Skeletal muscle satellite cell (primary cell): ENCODE data around the gene THADA.
"Not testable (repeated sequence)": the region's sequence is repeated elsewhere in the genome, so short reads cannot be mapped to it uniquely, and the experiment has no call there.

Experiments used
- H3K27me3 ChIP-seq: 2 replicates; pipeline ENCODE4 v1.7.0; 2013; ENCODE audit warnings: low read length; ENCODE audit not compliant: control insufficient read depth, insufficient read depth
- H3K36me3 ChIP-seq: 2 replicates; pipeline ENCODE4 v1.7.0; 2013; ENCODE audit warnings: mild to moderate bottlenecking, control low read depth, low read length; ENCODE audit not compliant: insufficient read depth
- H3K4me1 ChIP-seq: 2 replicates; pipeline ENCODE4 v1.7.0; 2013; ENCODE audit warnings: low read length; ENCODE audit not compliant: control insufficient read depth, insufficient read depth
- H3K4me2 ChIP-seq: 2 replicates; pipeline ENCODE4 v1.7.0; 2013; ENCODE audit warnings: mild to moderate bottlenecking, low read length
- H3K4me3 ChIP-seq: 2 replicates; pipeline ENCODE4 v1.7.0; 2013; ENCODE audit warnings: low read length
- H3K9ac ChIP-seq: 2 replicates; pipeline ENCODE4 v1.7.0; 2013; ENCODE audit warnings: mild to moderate bottlenecking, low read depth, low read length, moderate library complexity
- H3K9me3 ChIP-seq: replicated peaks from 2 replicates; pipeline ENCODE4 v1.7.0; 2013; ENCODE audit warnings: mild to moderate bottlenecking, control low read depth, low read length

Gene THADA

DNA sequence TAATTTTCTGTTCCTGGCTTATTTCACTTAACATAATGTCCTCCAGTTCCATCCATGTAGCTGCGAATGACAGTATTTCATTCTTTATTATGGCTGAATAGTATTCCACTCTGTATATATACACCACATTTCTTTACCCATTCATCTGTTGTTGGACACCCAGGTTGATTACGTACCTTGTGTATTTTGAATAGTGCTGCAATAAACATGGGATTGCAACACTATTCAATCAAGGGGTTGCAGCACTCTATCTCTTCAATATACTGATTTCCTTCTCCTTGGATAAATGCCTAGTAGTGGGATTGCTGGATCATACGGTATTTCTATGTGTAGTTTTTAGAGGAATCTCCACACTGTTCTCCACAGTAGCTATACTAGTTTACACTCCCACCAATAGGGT, 61.3 kb downstream of the THADA start:
- H3K27me3 ChIP-seq, result no peaks in the 10 kb centered on the region
- H3K4me3 ChIP-seq, result no peak overlapping the region
- H3K4me2 ChIP-seq, result no peak overlapping the region
- no peak overlapping the region for H3K9ac ChIP-seq
- peaks cover 16% of the 10 kb centered on the region for H3K4me1 ChIP-seq
- H3K9me3 ChIP-seq, result no peaks in the 10 kb centered on the region
- no peaks in the 10 kb centered on the region for H3K36me3 ChIP-seq

DNA sequence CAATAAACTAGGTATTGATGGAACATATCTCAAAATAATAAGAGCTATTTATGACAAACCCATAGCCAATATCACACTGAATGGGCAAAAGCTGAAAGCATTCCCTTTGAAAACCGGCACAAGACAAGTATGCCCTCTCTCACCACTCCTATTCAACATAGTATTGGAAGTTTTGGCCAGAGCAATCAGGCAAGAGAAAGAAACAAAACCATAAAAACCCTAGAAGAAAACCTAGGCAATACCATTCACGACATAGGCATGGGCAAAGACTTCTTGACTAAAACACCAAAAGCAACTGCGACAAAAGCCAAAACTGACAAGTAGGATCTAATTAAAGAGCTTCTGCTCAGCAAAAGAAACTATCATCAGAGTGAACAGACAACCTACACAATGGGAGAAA, 63.3 kb downstream of the THADA start:
- H3K4me1 ChIP-seq, H3K9ac ChIP-seq, H3K9me3 ChIP-seq: not testable (repeated sequence)

DNA sequence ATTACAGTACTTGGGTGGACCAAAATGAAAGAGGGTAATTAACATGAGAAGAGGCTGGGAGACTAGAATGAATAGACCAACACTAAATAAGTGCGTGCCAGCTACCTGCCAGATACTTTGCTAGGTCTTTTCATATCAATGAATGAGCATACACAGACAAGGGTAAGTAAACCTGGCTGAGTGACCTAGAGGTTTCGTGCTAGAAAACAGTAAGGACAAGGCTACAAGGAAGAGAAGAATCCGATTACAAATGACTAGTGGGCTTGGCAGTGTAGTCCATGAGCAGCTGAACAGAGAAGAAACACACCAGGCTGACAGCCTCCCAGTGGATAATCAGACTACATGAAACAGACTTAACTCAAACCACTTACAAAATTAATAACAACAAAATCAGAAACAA, 64.6 kb downstream of the THADA start:
- no peaks in the 10 kb centered on the region for H3K27me3 ChIP-seq
- no peaks in the 10 kb centered on the region for H3K36me3 ChIP-seq
- no peak overlapping the region for H3K4me3 ChIP-seq
- no peak overlapping the region for H3K4me2 ChIP-seq
- H3K9ac ChIP-seq, result no peak overlapping the region
- no peaks in the 10 kb centered on the region for H3K9me3 ChIP-seq
- no peaks in the 10 kb centered on the region for H3K4me1 ChIP-seq

More for the DNA sequence above, 63.3 kb downstream of the THADA start:
- not testable (repeated sequence) for H3K4me2 ChIP-seq, H3K27me3 ChIP-seq, H3K36me3 ChIP-seq, H3K4me3 ChIP-seq

DNA sequence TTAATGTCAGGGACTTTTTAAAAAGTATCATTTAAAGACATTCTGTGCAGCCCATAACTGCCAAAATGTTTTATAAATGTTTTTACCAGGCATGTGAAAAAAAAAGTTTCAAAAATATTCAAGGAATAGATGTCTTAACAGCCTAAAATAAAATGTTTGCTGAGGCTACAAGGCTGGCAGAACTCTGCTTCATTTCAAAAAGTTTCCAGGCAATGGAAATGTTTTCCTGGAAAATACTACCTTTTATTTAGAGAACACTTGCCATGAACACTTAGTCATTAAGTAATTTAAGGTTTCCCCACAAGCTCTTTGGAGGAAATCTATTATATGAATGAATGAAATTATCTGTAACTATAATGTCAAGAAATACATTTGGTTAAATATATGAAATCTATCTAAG, 68.8 kb downstream of the THADA start:
- Histone ChIP-seq H3K4me2 (no peak overlapping the region), H3K36me3 (no peaks in the 10 kb centered on the region)

DNA sequence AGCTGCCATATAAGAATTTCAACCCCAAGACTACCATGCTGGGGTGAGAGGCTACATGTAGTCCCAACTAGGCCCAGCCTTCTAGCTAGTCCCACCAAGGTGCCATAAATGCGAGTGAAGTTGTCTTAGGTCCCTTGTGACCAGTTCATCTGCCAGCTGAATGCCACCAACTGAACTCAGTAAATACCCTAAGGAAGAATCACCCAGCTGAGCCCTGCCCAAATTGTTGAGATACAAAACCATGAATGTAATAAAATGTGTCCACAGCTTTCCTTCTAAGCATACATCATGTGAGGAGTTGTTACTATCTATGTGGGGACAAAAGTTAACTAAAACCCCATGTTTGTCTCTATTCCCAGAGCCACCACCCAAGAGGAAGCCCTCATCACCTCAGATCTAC, 70.3 kb downstream of the THADA start:
- no peaks in the 10 kb centered on the region for H3K9me3 ChIP-seq
- no peak overlapping the region for H3K4me3 ChIP-seq
- peaks cover 2% of the 10 kb centered on the region for H3K4me1 ChIP-seq
- no peak overlapping the region for H3K4me2 ChIP-seq
- H3K9ac ChIP-seq, result no peak overlapping the region
- no peaks in the 10 kb centered on the region for H3K27me3 ChIP-seq
- H3K36me3 ChIP-seq, result no peaks in the 10 kb centered on the region

More for the DNA sequence above, 68.8 kb downstream of the THADA start:
- Histone ChIP-seq H3K9ac (no peak overlapping the region), H3K4me3 (no peak overlapping the region), H3K9me3 (no peaks in the 10 kb centered on the region), H3K4me1 (no peaks in the 10 kb centered on the region), H3K27me3 (no peaks in the 10 kb centered on the region)

DNA sequence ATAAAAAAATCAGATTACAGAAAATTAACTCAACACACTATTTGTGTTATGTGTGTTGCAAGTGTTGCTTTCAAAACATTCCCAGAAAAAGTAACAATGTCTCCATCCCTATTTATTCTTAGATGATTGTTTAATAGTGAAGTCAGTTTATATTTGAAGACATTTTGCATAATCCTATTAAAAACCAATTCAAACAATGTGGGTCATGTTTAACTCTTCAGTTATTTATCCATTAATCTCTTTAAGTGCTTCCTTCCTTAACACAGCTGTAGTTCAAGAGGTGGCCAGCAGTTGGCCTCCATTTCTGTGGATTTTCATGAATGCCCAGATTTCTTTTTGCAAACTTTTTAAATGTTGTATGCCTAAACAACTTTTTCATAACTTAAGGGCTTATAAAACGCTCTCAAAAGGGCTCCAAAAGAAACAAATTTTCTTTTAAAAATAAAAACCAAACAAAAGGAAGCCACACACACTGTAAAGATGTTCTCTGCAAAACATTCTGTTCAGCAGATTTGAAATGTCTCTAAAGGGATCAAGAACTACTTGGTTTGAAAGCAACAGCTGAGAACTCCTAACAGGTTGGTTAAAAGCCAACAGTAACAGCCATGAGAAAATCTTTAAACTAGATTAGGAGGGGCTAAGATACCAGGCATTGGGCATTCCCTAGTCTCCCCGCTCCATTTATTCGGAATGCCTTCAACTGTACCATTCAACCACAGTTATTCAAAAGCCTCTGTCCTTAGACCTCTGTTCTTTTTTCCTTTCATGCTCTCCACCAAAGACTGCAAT, 71.5 kb downstream of the THADA start:
- Histone ChIP-seq H3K9me3 (no peaks in the 10 kb centered on the region), H3K4me1 (peaks cover 11% of the 10 kb centered on the region), H3K36me3 (no peaks in the 10 kb centered on the region), H3K4me2 (no peak overlapping the region), H3K27me3 (no peaks in the 10 kb centered on the region), H3K9ac (no peak overlapping the region), H3K4me3 (no peak overlapping the region)

DNA sequence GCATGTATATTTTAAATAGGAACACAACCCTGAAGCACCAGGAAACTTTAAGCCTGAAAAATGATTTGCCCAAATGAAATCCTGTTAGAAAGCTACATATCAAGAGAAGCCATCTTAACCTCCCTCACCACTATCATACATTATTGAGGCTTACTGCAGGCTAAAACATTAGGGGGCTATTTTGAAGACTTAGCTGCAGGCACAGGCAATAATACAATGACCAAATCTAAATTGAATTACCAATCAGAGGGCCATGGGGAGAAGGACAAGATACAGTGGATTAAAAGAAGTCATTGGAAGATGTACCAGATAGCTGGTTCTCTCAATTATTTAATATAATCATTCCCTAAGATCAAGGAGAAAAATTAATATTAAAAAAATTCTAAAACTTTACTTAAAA, 73.7 kb downstream of the THADA start:
- no peaks in the 10 kb centered on the region for H3K27me3 ChIP-seq
- no peak overlapping the region for H3K4me2 ChIP-seq

DNA sequence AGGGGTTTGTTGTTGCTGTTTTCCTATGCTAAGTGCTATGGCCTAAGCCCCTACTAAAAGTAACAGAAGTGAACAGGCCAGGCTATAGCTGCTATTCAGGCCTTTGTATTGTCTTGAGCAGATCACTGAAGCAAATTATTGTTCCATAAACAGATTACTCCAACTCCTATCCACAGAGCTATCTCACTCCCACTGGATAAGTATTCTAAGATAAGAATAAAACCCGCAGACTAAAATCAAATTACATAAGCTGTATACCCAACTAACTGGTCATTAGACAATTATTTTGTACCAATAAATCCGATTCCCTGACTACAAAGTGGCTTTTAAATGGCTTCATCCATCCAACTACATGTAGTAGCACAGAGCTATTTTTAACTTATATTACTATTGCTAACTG, 74.3 kb downstream of the THADA start:
- Histone ChIP-seq H3K4me2 (no peak overlapping the region), H3K9ac (no peak overlapping the region), H3K9me3 (no peaks in the 10 kb centered on the region), H3K36me3 (no peaks in the 10 kb centered on the region), H3K4me1 (peaks cover 39% of the 10 kb centered on the region), H3K4me3 (no peak overlapping the region), H3K27me3 (no peaks in the 10 kb centered on the region)

More for the DNA sequence above, 73.7 kb downstream of the THADA start:
- H3K9ac ChIP-seq, result no peak overlapping the region
- peaks cover 33% of the 10 kb centered on the region for H3K4me1 ChIP-seq
- H3K4me3 ChIP-seq, result no peak overlapping the region
- H3K9me3 ChIP-seq, result no peaks in the 10 kb centered on the region
- H3K36me3 ChIP-seq, result no peaks in the 10 kb centered on the region

DNA sequence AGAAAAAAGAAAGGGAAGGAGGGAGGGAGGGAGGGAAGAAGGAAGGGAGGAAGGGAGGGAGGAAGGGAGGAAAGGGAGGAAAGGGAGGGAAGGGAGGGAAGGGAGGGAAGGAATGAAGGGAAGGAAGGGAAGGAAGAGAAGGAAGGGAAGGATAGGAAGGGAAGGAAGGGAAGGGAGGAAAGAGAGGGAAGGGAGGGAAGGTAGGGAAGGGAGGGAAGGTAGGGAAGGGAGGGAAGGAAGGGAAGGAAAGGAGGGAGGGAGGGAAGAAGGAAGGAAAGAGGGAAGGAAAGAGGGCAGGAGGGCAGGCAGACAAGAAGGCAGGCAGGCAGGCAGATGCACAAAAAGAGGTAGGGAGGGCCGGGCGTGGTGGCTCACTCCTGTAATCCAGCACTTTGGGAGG, 74.9 kb downstream of the THADA start:
- no peak overlapping the region for H3K9ac ChIP-seq
- no peaks in the 10 kb centered on the region for H3K27me3 ChIP-seq
- H3K4me3 ChIP-seq, result no peak overlapping the region
- H3K36me3 ChIP-seq, result no peaks in the 10 kb centered on the region
- H3K4me2 ChIP-seq, result no peak overlapping the region
- H3K4me1 ChIP-seq, result peaks cover 45% of the 10 kb centered on the region
- H3K9me3 ChIP-seq, result no peaks in the 10 kb centered on the region

DNA sequence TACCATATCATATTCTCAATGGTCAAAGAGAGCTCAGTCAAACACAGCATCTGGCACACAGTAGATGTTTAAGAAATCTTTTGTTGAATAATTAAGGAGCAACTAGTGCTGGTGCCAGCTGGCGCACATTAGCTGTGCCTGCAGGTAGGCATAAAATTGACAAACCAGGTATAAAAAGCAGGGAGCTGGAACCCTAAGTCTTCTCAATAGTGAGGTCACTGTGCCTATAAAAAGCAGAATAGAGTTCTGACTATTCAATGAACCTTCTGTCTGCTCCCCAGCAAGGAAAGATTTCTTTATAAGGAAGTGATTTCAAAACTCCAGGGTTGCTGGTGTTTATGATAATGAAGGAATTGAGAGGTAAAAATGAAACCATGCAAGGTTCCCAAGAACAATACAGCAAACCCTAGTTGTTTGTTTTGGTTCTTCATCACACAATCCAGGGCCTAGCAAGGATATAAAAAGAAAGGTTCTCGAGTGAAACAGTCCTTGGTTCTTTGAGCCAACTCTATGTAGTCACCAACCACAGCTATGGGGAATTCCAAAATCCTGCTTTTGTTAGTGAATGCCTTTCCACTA, 76.1 kb downstream of the THADA start:
- peak overlapping the region; percentile 78 for H3K9ac ChIP-seq
- no peaks in the 10 kb centered on the region for H3K36me3 ChIP-seq
- H3K4me1 ChIP-seq, result peaks cover 47% of the 10 kb centered on the region
- H3K9me3 ChIP-seq, result no peaks in the 10 kb centered on the region
- H3K4me2 ChIP-seq, result peak overlapping the region; percentile 49
- peak overlapping the region; percentile 8 for H3K4me3 ChIP-seq
- H3K27me3 ChIP-seq, result no peaks in the 10 kb centered on the region

DNA sequence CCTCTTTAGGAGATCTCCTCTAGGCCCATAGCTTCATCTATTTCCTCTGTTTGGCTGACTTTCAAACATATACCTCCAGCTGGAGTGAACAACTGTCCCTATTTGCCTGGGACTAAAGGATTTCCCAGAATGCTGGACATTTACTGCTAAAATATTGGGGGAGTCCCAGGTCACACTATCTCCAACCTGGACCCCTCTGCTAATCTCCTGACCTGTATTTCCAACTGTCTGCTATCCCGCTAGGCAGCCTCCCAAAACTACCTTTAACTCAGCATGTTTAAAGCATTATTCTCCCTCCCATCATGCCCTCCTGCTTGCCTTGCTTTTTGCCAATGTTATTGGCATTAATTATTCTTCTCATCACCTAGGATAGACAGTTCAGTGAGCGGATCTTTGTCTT, 77.1 kb downstream of the THADA start:
- H3K27me3 ChIP-seq, result no peaks in the 10 kb centered on the region
- H3K9me3 ChIP-seq, result no peaks in the 10 kb centered on the region
- H3K36me3 ChIP-seq, result no peaks in the 10 kb centered on the region
- H3K9ac ChIP-seq, result peak overlapping the region; percentile 78
- no peak overlapping the region for H3K4me2 ChIP-seq
- H3K4me3 ChIP-seq, result no peak overlapping the region
- peaks cover 47% of the 10 kb centered on the region for H3K4me1 ChIP-seq

DNA sequence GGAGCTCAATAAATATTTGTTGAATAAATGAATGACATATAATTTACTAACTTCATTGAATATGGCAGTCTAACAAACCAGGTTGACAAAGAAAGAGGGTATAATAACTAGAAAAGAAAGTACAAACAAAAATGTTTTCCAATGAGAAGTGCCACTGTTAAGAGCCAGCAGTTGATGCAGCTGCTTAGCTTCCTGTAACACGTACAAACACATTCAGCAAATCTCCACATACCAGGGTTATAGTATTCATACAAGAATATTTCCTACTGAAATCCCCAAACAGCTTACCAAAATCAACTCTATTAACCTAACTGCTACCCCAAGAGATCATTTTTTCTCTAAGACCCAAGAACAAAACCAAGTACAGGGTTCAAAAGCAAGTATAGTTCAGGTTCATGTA, 77.7 kb downstream of the THADA start:
- Histone ChIP-seq H3K4me3 (no peak overlapping the region), H3K36me3 (no peaks in the 10 kb centered on the region), H3K27me3 (no peaks in the 10 kb centered on the region), H3K4me1 (peaks cover 47% of the 10 kb centered on the region), H3K9me3 (no peaks in the 10 kb centered on the region), H3K9ac (peak overlapping the region; percentile 37), H3K4me2 (peak overlapping the region; percentile 15)
